GM12864 (cell line): ENCODE data around the gene YEATS4.

ENCODE experiments used
- DNase-seq: peaks from one replicate; pipeline ENCODE4 v3.0.0-alpha.2; 2011; ENCODE audit warnings: low read depth
- H3K4me3 ChIP-seq: 2 replicates; pipeline ENCODE4 v1.5.1; 2011; ENCODE audit warnings: mild to moderate bottlenecking, low read depth, low read length, control low read depth
- CTCF ChIP-seq: IDR thresholded peaks from 2 replicates; pipeline ENCODE4 v1.5.1; 2011; ENCODE audit warnings: low read depth, mild to moderate bottlenecking, moderate library complexity, low read length, control low read depth, inconsistent platforms; ENCODE audit errors: missing control alignments

The YEATS4 gene

GRCh38 chr12:69350777-69351176 is 8.8 kb upstream of the YEATS4 start:
- H3K4me3 ChIP-seq, result no peak overlapping the region
- no peak for TF ChIP-seq CTCF
- DNase-seq, result no peak

GRCh38 chr12:69351462-69352236 is 7.9 kb upstream of the YEATS4 start:
- no peak for TF ChIP-seq CTCF
- no peak for DNase-seq
- no peak overlapping the region for H3K4me3 ChIP-seq

DNA sequence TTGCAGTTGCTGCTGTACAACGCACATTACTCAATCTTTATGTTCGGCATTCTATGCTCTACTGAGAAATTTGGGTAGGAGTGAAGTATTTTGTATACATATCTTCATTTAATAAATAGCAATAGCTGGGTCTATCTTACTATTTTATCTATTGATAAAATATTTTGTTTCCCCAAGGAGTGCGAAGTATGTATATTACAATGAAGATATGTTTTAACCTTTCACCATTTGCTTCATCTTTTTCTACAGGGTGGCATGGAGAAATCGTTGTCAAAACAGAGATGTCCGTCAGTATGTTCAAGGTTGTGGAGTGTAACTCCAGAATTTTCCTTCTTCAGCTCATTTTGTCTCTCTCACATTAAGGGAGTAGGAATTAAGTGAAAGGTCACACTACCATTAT is 6.6 kb upstream of the YEATS4 start:
- no peak for TF ChIP-seq CTCF
- DNase-seq, result no peak
- H3K4me3 ChIP-seq, result no peak overlapping the region

DNA sequence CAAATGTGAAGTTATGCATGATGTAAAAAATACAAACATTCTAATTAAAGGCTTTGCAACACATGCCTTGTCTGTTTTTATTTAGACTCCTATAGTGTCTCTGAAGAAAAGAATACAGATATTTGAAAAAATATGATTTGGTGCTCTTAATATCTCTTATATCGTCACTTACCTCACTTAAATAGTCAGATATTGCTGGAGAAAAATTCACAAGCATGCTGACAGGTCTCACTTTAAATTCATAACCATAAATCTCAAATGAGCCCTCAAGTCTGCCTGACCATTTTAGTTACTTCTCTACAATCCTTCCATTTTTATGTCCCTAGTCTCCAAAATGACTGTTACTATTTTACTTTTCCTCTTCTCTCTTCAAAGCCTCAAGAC is 5.4 kb upstream of the YEATS4 start:
- DNase-seq, result no peak
- H3K4me3 ChIP-seq, result no peak overlapping the region
- no peak for TF ChIP-seq CTCF

DNA sequence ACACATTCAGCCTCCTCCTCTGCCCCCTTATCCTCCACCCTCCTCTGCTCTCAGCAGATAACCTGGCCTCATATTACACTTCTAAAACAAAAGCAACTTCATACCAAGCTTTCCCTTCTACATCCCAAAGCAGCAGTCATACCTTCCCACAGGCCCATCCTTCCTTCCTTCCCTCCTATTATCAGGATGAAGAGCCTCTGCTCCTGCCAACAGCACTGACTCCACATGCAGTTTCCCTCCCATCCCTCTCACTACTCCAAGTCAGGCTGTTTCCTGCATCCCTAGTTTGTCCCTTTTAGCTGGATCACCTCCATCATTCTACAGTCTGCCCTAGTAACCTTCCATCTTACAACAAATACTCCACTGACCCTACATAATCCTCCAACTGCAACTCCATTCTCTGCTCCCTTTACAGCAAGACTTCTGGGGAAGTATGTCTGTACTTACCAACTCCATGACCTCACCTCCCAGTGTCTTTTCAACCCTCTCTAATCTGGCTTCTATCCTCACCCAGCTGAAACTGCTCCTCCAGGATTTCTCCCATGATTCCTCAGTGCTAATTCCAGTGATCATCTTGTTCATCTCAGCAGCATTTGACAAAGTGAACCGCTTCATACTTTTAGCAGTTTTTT is 4.9 kb upstream of the YEATS4 start:
- DNase-seq, result no peak
- no peak overlapping the region for H3K4me3 ChIP-seq
- no peak for TF ChIP-seq CTCF

DNA sequence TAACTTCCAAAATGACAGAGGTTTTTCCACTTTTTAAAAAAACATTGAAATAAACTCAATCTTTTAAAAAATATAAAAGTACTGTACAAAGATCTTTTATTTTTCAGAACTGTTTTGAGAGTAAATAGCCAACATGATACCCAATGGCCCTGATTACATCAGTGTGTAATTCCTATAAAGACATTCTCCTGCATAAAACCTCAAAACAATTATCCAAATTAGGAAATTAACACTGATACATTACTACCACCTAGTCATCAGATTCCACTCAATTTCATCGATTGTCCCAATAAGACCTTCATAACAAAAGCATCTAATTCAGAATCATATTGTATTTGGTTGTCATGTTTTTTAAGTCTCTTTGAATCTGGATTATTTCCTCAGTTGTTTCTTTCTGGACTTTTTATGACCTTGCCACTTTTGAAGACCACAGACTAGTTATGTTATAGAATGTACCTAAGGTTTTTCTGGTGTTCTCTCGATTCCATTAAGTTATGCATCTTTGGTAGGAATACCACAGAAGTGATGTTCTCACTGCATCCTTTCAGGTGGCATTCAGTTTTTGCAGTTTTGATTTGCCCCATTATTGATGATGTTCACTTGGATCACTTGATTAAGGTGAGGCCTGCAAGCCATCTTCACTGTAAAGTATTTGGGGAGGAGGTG is 4.0 kb upstream of the YEATS4 start:
- no peak overlapping the region for H3K4me3 ChIP-seq
- no peak for TF ChIP-seq CTCF
- no peak for DNase-seq
